ENCODE data around the gene ZNF419. TPM values are rescaled to one million over a fixed set of nuclear protein-coding genes. Genes with fewer than 3 reads are reported as not detected.

ZNF419 gene
- total and polyA plus RNA-seq, 2 donors (not counting 3 experiments of a cell fraction or from before 2014, with no cell fraction given) = 6.3 to 6.4 TPM

DNA sequence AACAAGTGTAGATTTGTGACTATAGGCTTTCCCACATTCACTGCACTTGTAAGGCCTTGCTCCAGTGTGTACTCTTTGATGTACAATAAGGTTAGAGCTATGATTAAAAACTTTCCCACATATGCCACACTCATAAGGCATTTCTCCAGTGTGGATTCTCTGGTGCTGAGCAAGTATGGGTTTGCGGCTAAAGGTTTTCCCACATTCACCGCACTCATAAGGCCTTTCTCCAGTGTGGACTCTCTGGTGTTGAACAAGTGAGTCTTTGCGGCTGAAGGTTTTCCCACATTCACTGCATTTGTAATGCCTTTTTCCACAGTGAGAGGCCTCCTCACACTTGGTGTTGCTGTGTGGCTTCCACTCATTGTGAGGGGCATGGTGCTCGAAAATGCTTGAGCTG is 13.9 kb upstream of the ZNF419 start:
- no TSS peak for BruUV-seq (replicated peaks)
- intact Hi-C loops (cut with micrococcal nuclease) = no loop called here

DNA sequence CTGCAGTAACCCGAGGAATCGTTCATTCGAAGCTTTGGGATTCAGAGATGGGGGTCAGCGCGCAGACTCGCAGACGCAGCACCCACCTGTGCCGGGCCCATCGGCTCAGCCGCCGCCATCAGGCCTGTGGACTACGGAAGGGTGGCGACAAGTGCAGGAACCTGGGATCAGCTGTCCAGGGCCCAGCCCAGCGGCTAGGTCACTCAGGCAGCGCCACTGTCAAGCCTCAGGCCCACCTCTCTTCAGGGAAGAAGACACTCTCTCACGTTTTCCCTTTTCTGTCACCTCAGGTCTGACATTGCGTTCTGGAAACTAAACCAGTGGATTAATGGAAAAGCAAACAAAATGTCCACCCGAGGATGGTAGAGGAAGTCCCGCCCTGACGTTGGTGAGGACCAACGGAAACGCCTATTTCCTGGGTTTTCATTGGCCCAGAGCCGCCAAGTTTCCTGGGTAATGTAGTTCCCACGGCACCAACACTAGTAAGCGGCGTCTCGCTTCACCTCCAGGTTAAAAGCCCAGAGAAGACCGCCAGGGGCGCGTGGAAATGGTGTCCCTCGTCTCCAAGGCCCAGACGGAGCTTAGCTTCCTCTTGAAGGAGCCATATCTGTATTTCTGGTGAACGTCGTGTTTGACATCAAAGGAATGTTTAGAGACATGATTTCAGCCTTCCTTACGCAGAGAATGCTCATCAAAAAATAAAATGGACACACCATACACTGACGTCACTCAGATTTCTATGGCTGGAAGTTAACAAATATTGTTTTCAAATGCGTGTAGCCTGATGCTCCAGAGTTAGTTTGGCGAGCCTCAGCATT is 10.2 kb upstream of the ZNF419 start, which contains the start of gene ZNF772:
Gene ZNF772 (minus strand): TSS at position 376 of the 818 bp plus-strand sequence. CDS start 257 bp downstream, at position 119.
- Histone ChIP-seq H4K20me1 (replicated peaks; ENCODE audit: control insufficient read depth, extremely low read depth, insufficient read depth, low read length) (no peaks in the 10 kb centered on the region), H3K27ac (ENCODE audit: insufficient read depth, low read depth, low read length) (peak within 1 kb of the TSS; percentile 46), H3K4me3 (replicated peaks in 1 of 3; ENCODE audit: insufficient read depth in 1 of 3, low read depth in 1 of 3, low read length in 3 of 3) (peak within 1 kb of the TSS; percentile 58 to 86 (median 63)), H3K79me2 (ENCODE audit: control insufficient read depth, insufficient read depth, low read length) (no peaks in the 10 kb centered on the region), H3K4me1 (ENCODE audit: control insufficient read depth, extremely low read depth, insufficient read depth, low read length) (no peaks in the 10 kb centered on the region), H3K9ac (replicated peaks; ENCODE audit: extremely low read depth, insufficient read depth, low read length) (peak within 1 kb of the TSS; percentile 68), H2AFZ (ENCODE audit: low read depth, low read length) (peak within 1 kb of the TSS; percentile 99), H3K27me3 (ENCODE audit: control insufficient read depth in 2 of 2, insufficient read depth in 2 of 2, low read length in 2 of 2) (no peaks in the 10 kb centered on the region), H3K36me3 (ENCODE audit: control insufficient read depth in 2 of 2, extremely low read depth in 1 of 2, insufficient read depth in 2 of 2, low read length in 2 of 2) (peaks cover 6 to 21% of the 10 kb centered on the region in 2 experiments), H3K4me2 (ENCODE audit: insufficient read depth, low read length) (peak within 1 kb of the TSS; percentile 68), H3K9me1 (replicated peaks; ENCODE audit: control insufficient read depth, extremely low read depth, insufficient read depth, low read length) (no peaks in the 10 kb centered on the region), H3K9me3 (replicated peaks; ENCODE audit: control insufficient read depth, insufficient read depth, low read length) (peaks cover 22% of the 10 kb centered on the region)
- intact Hi-C loops (cut with micrococcal nuclease) (loop anchor here (1.0 to 5.0 kb wide), 2 partner anchors 22 to 65 kb away; partner anchors contain the start of genes ZNF17 and ZNF773), dilution Hi-C loops (cut with MboI; ENCODE audit: extremely low pct_ligation_motif_present, low sequenced_read_pairs) (no loop called here)
- CTCF ChIA-PET = interaction anchor here (1.0 to 1.5 kb wide), 4 partner anchors 10 to 27 kb away, joined by 3 to 4 read pairs (median 4); partner anchors contain the start of genes ZNF419 and ZNF773
- TF ChIP-seq, protein P1, sequence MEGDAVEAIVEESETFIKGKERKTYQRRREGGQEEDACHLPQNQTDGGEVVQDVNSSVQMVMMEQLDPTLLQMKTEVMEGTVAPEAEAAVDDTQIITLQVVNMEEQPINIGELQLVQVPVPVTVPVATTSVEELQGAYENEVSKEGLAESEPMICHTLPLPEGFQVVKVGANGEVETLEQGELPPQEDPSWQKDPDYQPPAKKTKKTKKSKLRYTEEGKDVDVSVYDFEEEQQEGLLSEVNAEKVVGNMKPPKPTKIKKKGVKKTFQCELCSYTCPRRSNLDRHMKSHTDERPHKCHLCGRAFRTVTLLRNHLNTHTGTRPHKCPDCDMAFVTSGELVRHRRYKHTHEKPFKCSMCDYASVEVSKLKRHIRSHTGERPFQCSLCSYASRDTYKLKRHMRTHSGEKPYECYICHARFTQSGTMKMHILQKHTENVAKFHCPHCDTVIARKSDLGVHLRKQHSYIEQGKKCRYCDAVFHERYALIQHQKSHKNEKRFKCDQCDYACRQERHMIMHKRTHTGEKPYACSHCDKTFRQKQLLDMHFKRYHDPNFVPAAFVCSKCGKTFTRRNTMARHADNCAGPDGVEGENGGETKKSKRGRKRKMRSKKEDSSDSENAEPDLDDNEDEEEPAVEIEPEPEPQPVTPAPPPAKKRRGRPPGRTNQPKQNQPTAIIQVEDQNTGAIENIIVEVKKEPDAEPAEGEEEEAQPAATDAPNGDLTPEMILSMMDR (IDR thresholded peaks at IDR 0.05; ENCODE audit: extremely low read depth in 1 of 2, insufficient read depth in 1 of 2, low read depth in 1 of 2, low read length in 2 of 2) = peak; percentile 57 to 71
- TF ChIP-seq POLR2AphosphoS5 (IDR thresholded peaks at IDR 0.05; ENCODE audit: insufficient read depth, low read depth, low read length) (no peak), MYC (IDR thresholded peaks at IDR 0.05; ENCODE audit: low read depth, low read length) (no peak), FOS (IDR thresholded peaks at IDR 0.05; ENCODE audit: borderline replicate concordance, insufficient read depth, low read length) (no peak), POLR2A (IDR thresholded peaks at IDR 0.05; ENCODE audit: low read depth, low read length) (no peak)
- FAIRE-seq (peak; percentile 100), DNase-seq (ENCODE audit: low read depth, low spot score) (peak; percentile 95)
- POLR2A ChIA-PET = no interaction called here
- TSS peak; percentile 82 for BruUV-seq (replicated peaks)

More for the DNA sequence above, 13.9 kb upstream of the ZNF419 start:
- TF ChIP-seq, protein P1 (IDR thresholded peaks at IDR 0.05; ENCODE audit: extremely low read depth in 1 of 2, insufficient read depth in 1 of 2, low read depth in 1 of 2, low read length in 2 of 2) = no peak
- TF ChIP-seq POLR2A (IDR thresholded peaks at IDR 0.05; ENCODE audit: low read depth, low read length) = no peak
- no peaks in the 10 kb centered on the region for H3K9me1 ChIP-seq (replicated peaks; ENCODE audit: control insufficient read depth, extremely low read depth, insufficient read depth, low read length)
- H3K4me2 ChIP-seq (ENCODE audit: insufficient read depth, low read length) = no peak overlapping the region
- H3K4me1 ChIP-seq (ENCODE audit: control insufficient read depth, extremely low read depth, insufficient read depth, low read length) = no peaks in the 10 kb centered on the region
- ChIA-PET CTCF (no interaction called here), POLR2A (no interaction called here)
- H4K20me1 ChIP-seq (replicated peaks; ENCODE audit: control insufficient read depth, extremely low read depth, insufficient read depth, low read length) = no peaks in the 10 kb centered on the region
- dilution Hi-C loops (cut with MboI; ENCODE audit: extremely low pct_ligation_motif_present, low sequenced_read_pairs) = no loop called here
- H3K9me3 ChIP-seq (replicated peaks; ENCODE audit: control insufficient read depth, insufficient read depth, low read length) = peaks cover 30% of the 10 kb centered on the region
- H3K79me2 ChIP-seq (ENCODE audit: control insufficient read depth, insufficient read depth, low read length) = no peaks in the 10 kb centered on the region
- H2AFZ ChIP-seq (ENCODE audit: low read depth, low read length) = no peak overlapping the region
- no peak overlapping the region for H3K4me3 ChIP-seq (replicated peaks in 1 of 3; ENCODE audit: insufficient read depth in 1 of 3, low read depth in 1 of 3, low read length in 3 of 3)
- FAIRE-seq (no peak), DNase-seq (ENCODE audit: low read depth, low spot score) (no peak)
- H3K27me3 ChIP-seq (ENCODE audit: control insufficient read depth in 2 of 2, insufficient read depth in 2 of 2, low read length in 2 of 2) = no peaks in the 10 kb centered on the region
- H3K36me3 ChIP-seq (ENCODE audit: control insufficient read depth in 2 of 2, extremely low read depth in 1 of 2, insufficient read depth in 2 of 2, low read length in 2 of 2) = peaks cover 6 to 21% of the 10 kb centered on the region in 2 experiments
- H3K27ac ChIP-seq (ENCODE audit: insufficient read depth, low read depth, low read length) = no peak overlapping the region
- no peak overlapping the region for H3K9ac ChIP-seq (replicated peaks; ENCODE audit: extremely low read depth, insufficient read depth, low read length)
